Fibroblast of skin of back (primary cell): ENCODE data around the gene POLDIP2.

Experiments used
- DNase-seq: peaks from one replicate; pipeline ENCODE4 v3.0.0-alpha.2; 2013

POLDIP2 gene

DNA sequence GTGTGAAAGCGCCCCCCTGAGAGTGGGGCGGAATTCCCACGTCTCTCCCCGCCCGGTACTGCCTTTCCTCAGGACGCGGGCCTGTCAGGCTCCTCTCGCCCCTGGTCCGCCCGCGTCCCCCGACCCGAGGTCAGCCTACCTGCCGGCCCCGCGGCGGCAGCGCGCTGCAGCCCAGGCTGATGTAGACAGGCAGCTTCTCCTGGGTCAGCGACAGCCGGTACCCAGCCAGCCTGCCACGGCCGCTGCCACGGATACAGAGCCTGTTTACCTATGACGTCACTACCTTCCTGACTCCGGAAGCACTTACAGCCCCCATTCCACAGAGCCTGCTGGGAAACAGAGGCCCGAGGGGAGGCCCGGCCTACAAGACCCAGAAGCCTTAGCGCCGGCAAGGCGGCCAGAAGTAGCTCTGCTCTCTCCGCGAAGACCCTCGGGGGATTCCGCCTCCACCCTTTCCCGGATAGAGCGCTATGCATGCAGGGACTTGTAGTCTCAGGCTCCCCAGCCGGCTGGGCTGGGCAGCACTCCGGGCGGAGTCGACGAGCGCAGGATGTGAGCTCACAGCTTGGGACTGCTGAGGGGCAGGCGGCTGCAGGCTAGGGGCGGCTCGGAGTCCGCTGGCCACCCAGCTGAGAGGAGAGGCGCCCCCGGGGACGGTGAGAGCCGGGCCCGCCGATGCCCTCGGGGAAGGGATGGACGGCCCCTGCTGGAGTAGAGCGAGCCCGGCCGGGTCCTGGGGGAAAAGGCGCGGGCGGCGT lies 21.9 kb downstream of the POLDIP2 start, which contains the start of the genes IFT20 and TNFAIP1:
TSS of gene IFT20 (minus strand) at position 272 of the 758 bp plus-strand sequence. CDS start 3,487 bp downstream, outside the sequence.
TSS of gene TNFAIP1 (plus strand) at position 561 of the 758 bp plus-strand sequence. CDS start 3,761 bp downstream, outside the sequence.
- peak; percentile 100 for DNase-seq

DNA sequence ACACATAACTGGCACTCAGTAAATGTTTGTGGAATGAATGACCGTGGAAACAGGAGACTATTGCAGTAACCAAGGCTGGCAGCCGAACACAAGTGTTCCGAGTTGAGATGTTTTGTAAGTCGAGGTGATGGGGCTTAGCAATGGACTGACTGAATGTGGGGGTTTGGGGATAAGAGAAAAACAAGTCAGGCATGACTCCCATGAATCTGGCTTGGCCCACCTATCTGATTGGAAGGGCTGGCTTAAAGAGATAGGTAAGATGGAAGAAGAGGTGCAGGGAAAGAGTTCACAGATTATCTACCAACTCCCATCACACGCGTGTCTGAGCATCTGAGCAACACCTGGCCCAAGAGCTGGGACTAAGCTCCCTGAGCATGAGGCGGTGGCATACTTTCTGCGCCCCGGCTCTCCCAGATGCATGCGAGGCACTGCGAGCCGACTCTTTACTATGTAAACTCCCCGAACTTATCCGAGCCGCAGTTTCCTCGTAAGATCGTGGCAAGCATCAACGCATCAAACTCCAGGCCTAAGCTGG lies 22.6 kb downstream of the POLDIP2 start:
- no peak for DNase-seq

DNA sequence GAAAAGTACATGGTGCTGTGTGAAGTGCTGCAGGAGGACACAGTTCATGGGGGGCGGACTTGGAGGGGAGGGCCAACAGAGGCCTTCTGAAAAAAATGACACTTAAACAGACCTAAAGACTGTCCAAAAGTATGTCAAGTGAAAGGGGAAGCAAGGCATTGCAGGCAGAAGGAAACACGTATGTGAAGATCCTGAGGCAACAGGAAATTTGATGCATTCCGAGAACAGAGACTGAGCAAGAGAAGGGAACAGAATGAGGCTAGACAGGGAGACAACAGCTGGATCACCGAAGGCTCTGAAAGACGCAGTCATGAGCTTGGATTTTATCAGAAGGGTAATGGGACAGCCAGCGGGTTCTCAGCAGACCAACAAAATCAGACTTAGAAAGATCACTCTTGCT lies 23.2 kb downstream of the POLDIP2 start:
- DNase-seq, result no peak

DNA sequence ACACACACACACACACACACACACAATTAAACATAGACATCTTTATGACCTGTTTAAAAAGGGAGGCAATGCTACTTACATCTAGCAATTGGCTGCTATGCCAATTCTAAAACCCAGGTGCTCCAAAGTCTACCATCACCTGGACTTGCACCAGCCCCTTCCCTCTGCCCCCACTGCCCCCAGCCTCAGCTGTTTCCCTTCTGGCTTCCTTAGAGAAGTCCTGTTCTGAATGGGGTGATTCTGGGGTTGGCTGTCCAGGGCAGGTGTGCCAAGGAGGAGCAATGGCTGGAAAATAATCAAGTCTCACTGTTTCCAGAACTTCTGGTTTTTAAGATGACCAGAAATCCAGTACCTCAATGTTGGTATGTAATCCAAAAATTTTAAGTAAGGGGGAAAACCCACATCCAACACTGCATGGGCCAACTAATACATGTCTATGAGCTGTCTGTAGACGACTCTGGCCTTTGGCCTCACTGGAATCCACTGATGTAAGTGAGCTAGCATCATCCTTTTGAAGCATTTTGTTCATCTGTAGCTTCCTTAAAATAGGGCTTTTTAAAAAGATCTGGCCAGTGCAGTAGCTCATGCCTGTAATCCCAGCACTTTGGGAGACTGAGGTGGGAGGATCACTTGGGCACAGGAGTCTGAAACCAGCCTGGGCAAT lies 24.1 kb downstream of the POLDIP2 start:
- no peak for DNase-seq

DNA sequence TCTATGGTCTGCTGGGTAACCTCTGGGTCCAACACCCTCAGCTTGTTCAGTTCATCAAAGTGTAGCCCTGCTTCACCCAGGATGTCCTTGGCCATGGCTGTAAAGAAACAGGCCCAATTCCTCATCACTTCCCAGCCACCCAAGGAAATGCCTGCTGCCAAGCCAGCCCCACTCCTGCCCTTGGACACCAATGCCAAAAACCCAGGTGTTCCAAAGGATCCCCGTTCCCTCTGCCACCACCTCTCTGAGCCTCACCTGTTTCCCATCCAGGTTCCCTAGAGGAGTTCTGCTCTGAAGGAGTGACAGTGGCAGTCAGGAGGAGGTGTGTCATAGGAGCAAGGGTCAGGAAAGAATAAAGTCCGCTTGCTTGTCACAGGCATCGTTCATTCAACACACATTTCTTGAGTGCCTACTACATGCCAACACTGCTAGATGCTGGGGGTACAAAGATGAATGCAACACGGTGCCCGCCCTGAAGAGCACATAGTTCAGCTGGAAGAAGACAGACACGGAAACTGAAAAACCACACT lies 25.4 kb downstream of the POLDIP2 start:
- DNase-seq, result no peak

DNA sequence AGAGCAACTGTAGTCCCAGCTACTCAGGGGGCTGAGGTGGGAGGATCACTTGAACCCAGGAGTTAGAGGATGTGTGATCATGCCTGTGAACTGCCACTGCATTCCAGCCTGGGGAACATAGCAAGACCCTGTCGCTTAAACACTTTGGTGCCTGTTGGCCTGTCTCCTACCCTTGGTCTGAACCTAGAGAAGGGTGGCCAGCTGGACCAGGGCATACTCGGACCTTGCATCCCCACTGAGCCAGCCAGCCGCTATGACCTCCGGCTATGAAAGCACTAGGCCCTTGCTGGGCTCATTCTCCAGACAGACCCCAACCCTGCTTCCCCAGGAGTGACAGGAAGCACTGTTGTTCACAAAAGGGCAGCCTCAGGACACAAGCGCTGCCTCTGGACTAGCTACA lies 26.7 kb downstream of the POLDIP2 start:
- DNase-seq, result no peak

DNA sequence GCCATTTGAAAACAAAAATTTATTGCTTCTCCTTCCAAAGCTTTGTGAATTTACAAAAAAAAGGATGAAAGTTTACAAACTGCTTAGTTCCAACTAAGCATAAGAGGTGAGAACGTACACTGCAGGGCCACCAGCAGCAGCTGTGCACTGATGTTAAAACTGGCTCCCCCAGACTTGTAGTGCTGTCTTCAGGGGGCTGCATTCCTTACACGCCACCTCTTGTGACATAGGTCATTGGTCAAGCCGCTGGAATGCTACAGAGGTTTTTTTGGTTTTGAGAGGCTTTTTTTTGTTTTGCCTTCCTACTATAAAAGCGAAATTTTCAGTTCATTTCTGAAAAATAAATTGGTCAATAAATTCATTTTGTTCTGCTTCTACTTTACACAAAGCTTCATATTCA lies 29.0 kb downstream of the POLDIP2 start:
- DNase-seq, result no peak

DNA sequence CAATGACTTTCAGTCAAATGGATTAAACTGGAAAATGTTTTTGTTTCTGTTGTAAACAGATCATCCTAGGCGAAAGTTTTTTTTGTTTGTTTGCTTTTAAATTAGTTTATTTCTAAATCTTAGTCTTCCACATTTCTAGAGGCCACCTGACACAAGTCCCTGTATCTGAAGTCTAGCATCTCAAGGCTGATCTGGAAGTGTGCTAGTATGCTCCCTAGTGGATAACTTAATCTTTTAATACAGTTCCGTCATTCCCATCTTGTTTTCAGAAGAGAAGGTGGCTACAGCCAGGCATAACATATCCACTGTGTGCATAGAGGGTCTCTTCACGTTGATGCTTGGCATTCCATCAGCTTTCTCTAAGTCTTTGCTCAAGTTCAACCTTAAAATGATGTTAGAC lies 29.6 kb downstream of the POLDIP2 start:
- DNase-seq, result no peak

DNA sequence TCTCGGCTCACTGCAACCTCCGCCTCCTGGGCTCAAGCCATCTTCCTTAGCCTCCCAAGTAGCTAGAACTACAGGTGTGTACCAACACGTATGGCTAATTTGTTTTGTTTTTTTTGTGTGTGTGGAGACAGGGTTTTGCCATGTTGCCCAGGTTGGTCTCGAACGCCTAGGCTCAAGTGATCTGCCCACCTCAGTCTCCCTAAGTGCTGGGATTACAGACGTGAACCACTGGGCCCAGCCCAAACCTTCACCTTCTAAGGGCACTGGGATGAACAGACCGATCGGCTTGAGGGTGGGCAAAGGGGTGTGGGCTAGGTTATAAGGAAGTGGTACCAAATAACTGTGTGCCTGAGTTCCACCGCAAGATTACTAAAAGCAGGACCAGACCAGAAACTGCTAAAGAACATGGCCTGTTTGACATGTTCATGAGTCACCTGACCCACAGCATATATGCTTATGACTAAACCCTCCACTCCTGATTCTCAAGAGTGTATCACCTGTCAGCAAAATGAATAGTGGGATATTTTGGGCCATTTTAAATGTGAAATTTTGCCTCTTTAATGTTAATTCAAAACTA lies 30.2 kb downstream of the POLDIP2 start:
- DNase-seq, result no peak

DNA sequence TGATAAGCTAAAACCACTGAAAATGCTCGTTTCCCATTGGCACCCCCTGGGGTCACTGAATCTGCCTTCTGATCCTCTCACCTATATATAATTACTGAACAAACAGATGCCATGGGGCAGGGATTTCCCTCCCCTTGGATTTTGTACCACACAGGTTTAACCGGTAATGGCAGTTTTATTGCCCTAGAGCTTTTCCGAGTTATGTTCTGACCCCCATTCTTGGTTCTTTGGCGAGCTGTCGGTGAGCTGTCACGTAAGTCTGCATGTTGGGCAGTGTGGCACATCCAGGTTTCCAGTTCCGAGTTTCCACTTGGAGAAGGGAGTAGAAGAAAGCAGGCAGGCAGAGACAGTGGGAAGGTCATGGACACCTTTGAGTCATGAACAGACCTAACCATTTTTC lies 31.2 kb downstream of the POLDIP2 start:
- DNase-seq, result no peak

DNA sequence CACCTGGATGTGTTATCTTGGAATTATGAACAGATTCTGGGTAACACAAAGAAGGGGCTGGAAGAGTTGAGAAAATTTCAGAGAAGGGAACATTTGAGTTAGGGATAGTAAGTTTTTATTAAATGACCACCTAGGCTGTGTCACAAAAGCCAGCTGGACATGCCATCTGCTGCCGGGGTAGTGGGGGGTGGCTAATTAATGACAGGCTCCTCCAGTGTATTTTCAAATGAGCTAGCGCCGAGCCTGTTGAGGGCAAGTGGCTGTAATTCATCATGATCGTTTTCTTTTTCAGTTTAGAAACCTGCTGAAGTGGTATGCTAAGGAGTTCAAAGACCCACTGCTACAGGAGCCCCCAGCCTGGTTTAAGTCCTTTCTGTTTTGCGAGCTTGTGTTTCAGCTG lies 32.1 kb downstream of the POLDIP2 start:
- no peak for DNase-seq

DNA sequence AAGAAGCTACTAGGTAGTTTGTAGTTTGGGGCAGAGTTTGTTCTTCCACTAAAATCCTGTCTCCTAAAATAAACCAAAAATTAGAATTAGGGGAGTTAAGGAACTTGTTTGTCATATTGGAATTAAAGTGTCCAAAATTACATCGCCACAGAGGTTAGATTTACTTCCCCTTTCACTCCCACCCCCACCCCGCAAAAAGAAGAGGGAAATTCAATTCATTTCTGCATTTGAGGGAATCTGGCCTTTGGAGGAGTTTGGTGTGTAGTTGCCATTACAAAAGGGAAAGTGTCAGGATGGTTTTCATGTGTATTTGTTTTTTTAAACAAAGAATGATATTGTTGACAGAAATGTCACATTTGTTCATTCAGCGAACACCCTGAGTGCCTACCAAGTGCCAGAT lies 32.5 kb downstream of the POLDIP2 start:
- DNase-seq, result no peak

DNA sequence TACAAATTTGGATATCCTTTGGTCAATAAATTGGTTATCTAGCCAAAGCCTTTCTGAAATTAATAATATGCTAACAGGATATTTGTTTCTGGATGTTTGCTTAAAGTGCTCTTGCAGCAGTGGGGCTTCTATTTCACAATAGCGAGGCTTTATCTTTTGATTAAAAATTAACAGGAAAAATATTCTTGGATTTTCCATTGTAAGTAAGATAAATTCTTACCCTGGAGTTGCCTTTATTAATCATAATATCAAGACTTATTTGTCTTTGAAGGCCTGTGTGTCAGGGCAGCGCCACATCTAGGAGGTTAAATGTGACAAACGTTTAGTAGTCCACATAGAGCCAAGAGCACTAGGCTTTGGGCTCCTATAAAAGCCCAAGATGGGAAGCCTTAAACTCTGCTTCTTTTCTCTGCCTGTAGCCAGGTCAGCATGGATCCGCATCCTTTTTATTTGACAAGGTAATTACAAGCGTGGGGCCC lies 33.0 kb downstream of the POLDIP2 start:
- no peak for DNase-seq

DNA sequence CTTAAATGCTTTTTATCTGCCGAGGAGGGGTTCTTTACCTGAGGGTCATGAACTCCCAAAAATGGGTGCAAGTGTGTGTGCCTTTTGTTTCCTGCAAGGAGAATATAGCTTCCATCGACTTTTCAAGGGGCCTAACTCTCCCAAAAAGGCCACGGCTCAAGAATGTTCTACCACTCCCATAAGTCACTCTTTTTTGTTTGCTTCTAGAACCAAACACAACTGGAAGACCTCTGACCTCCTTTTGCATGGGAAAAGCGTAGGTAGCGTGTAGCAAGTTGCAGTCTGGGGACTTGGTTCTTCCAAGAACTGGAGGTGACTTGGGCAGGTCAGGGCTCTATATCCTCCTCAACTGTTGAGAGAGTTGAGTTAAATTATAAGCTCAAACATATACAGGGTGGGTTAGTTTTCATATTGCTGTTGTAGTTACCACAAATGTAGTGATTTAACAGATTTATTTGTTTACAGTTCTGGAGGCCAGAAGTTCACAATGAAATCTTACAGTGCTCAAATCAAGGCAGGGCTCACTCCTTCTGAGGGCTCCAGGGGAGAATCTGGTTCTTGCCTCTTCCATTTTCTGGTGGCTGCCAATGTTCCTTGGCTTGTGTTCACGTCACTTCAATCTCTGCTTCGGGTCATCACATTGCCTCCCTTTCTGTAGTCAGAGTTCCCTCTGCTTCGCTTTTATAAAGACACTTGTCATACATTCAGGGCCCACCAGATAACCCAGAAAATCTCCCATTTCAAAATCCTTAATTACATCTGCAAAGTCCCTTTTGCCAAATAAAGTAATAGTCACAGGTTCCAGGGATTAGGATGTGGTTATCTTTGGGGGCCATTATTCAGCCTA lies 36.9 kb downstream of the POLDIP2 start:
- DNase-seq, result no peak

DNA sequence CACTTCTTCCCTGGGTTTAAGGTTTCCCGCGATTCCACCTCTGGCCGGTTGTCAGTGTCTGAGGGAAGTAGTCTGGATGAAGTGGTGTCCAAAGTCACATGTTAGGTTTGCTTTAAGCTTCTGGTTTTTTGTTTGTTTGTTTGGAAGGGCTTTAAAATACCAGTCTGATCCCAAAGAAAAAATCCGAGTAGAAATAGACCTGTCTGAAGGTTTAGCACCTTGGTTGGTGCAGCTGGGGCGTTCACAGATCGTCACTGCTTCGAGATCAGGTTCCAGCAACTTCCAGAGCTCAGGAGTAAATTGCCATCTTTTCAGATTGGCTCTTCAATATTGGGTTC lies 37.8 kb downstream of the POLDIP2 start:
- no peak for DNase-seq

DNA sequence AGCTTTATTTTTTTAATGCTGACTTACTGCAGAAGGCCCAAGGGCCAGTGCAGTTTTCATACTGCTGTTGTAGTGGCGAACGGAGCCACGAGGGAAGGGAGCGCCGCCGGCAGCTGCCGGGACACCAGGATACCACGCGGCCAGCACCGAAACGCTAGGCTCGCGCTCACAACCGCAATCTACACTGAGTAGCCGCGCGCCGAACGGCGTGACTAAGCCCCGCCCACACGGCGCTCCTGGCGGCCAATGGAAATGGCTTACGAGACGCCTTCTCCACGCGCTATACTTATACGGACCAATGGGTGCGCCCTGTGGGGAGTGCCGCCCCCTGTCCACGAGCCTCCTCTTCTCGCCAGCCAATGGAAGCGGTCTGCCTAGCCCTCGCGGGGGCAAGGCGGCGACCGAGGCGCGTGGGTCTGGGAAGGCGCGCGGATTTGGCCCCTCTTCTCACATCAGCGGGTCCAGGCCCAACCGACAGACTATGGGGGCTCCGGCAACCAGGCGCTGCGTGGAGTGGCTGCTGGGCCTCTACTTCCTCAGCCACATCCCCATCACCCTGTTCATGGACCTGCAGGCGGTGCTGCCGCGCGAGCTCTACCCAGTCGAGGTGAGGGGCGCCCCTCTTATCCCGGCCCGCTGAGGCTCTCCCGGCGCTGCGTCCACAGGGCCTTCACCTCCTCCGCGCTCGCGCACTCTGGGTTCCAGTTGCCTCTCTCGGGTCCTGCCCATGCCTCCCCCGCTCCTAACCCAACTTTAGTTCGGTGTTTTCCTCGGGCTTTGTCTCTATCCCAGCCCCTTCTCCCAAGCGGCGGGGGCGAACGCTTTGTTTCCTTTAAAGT lies 38.3 kb downstream of the POLDIP2 start, which contains the start of gene TMEM97:
TSS of gene TMEM97 (plus strand) at position 442 of the 839 bp plus-strand sequence. CDS start at position 482, 40 bp downstream.
- peak; percentile 97 for DNase-seq

DNA sequence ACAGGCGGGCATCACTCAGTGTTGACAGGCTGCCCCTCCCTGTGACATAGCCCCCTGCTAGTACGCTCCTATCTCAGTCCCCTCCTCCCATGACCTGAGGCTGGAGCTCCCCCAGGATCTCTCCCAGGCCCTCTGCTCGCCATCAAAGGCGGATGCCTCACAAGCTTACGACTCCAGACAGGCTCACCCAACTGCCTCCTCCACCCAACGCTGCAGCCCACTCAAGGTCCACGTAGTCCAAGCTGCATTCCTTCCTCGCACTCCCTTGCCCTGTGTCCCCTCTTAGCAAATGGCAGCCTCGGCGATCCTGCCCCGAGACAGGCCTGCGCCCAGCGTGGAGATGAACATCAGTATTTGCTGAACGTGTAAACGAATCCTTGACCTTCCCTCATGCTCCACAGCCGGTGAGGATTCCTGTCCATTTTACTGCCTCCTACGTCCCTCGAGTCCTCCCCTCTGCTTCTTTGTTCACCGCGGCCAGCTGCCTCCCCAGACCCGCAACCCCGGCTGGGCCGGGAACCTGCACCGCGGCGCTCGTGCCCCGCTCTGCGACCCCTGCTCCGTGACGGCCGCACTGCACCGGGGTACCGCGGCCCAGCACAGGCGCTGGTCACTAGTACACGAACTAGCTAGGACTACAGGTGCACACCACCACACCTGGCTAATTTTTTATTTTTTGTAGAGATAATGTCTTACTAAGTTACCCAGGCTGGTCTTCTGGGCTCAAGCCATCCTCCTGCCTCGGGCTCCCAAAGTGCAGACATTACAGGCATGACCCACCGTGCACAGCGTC lies 39.2 kb downstream of the POLDIP2 start:
- DNase-seq, result no peak

DNA sequence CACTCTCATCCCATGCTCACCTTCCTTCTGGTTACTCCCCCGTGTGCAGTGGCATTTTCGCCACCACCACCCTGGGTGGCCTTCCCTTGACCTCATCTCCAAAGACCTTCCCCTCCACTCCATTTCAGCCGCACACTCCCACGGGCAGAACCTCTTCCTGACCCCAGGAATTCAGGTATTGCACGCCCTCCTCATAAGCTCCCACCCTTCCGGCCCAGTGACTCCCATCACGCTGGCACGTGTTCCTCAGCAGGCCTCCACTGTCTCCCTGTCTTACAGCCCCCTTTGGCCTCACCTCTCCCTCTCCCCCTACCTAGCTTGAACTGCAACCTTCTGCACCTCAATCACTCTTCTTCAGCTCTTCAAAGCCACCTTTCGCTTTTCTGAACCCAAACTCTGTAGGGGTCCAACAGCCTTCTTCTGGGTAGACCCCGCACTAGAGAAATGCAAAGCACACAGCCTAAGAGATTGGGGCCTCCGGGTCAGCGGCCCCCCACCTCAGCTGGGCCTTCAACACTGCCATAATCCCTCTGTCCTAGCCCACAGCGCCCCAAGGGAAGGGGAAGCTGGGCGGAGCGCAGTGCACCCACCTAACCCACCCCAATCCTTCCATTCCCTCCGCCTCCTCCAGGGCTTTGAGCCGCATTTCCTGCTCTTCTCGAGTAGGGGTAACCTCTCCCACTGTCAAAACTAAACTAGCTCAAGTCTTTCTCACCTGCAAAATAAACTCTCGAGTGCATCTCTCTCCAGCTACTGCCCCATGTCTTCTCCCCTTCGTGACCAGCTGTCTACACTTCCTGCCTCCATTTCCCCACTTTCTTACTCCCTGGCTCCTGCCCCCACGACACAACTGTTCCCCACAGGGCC lies 40.0 kb downstream of the POLDIP2 start:
- DNase-seq, result no peak
